Measurements from ENCODE around the gene EIF3M.

The EIF3M gene

GRCh38 chr11:32583459-32584271 is at the start of gene EIF3M:
Gene EIF3M (plus strand): TSS chr11:32583831. CDS start chr11:32583888, 57 bp downstream.
- DNase-seq = peak; percentile 94 to 96

- no peak for DNase-seq
These were observed 44.8 kb upstream of the EIF3M start for GRCh38 chr11:32538804-32539203.

GRCh38 chr11:32549611-32550187 is 33.9 kb upstream of the EIF3M start:
- DNase-seq = no peak

- no peak for DNase-seq
These were observed 33.4 kb upstream of the EIF3M start for GRCh38 chr11:32550207-32550606.

- DNase-seq = no peak
These were observed 28.5 kb upstream of the EIF3M start for GRCh38 chr11:32555091-32555490.

GRCh38 chr11:32555895-32556294 is 27.7 kb upstream of the EIF3M start:
- no peak for DNase-seq

- DNase-seq = no peak
These were observed 21.8 kb upstream of the EIF3M start for GRCh38 chr11:32561835-32562234.

GRCh38 chr11:32562839-32563599 is 20.6 kb upstream of the EIF3M start:
- no peak for DNase-seq

- DNase-seq = no peak
These were observed 20.1 kb upstream of the EIF3M start for GRCh38 chr11:32563600-32563959.

GRCh38 chr11:32566517-32566916 is 17.1 kb upstream of the EIF3M start:
- no peak for DNase-seq

GRCh38 chr11:32567154-32567553 is 16.5 kb upstream of the EIF3M start:
- no peak for DNase-seq

GRCh38 chr11:32569313-32569881 is 14.2 kb upstream of the EIF3M start:
- DNase-seq = no peak

GRCh38 chr11:32571039-32571438 is 12.6 kb upstream of the EIF3M start:
- no peak for DNase-seq

GRCh38 chr11:32573228-32573627 is 10.4 kb upstream of the EIF3M start:
- no peak for DNase-seq

GRCh38 chr11:32574421-32574820 is 9.2 kb upstream of the EIF3M start:
- no peak for DNase-seq

- no peak for DNase-seq
These were observed 8.6 kb upstream of the EIF3M start for GRCh38 chr11:32575070-32575469.

- DNase-seq = no peak
These were observed 7.2 kb upstream of the EIF3M start for GRCh38 chr11:32576456-32576855.

GRCh38 chr11:32580967-32581366 is 2.7 kb upstream of the EIF3M start:
- no peak for DNase-seq

GRCh38 chr11:32581556-32581955 is 2.1 kb upstream of the EIF3M start:
- no peak for DNase-seq

- DNase-seq = no peak
These were observed 1.3 kb downstream of the EIF3M start for GRCh38 chr11:32584921-32585320.

GRCh38 chr11:32586576-32587190 is 3.1 kb downstream of the EIF3M start:
- no peak for DNase-seq

GRCh38 chr11:32594272-32594671 is 10.6 kb downstream of the EIF3M start:
- DNase-seq = no peak

- DNase-seq = peak in 1 of 2 experiments; percentile 19
These were observed 12.5 kb downstream of the EIF3M start for GRCh38 chr11:32596114-32596513.

Data from stimulated activated CD4-positive, alpha-beta T cell treated with anti-CD3 and anti-CD28 coated beads, Interleukin-4, amount 100 ng/mL, for 4 hours (primary cell).